ENCODE measurements around the gene GRAMD2A.
A peak's percentile ranks its signal among the peaks of the same experiment; 100 is the strongest.

GRAMD2A gene

GRCh38 chr15:72230197-72231065 lies 32.8 kb upstream of the GRAMD2A start (continued):
- peak; percentile 98 for TF ChIP-seq GLIS2 (tag by site-specific recombination; IDR thresholded peaks at IDR 0.05)
- TF ChIP-seq ZSCAN18 (tag by site-specific recombination; IDR thresholded peaks at IDR 0.05): no peak
- TF ChIP-seq ZNF843 (tag by site-specific recombination; IDR thresholded peaks at IDR 0.05): peak; percentile 90
- TF ChIP-seq ZBTB48 (tag by site-specific recombination; IDR thresholded peaks at IDR 0.05): peak; percentile 93
- no peak for TF ChIP-seq ZNF623 (tag by site-specific recombination; IDR thresholded peaks at IDR 0.05)
- TF ChIP-seq ZNF76 (tag by site-specific recombination; IDR thresholded peaks at IDR 0.05; ENCODE audit: borderline replicate concordance, low read depth): peak; percentile 62
- TF ChIP-seq PRDM1 (tag by site-specific recombination; IDR thresholded peaks at IDR 0.05): peak; percentile 93
- peak; percentile 82 for TF ChIP-seq ZNF513 (tag by site-specific recombination; IDR thresholded peaks at IDR 0.05)
- no peak; the same call in 1 of the 2 replicates for TF ChIP-seq REPIN1 (tag by site-specific recombination; IDR thresholded peaks at IDR 0.05; ENCODE audit: low read depth)
- peak; percentile 99 for TF ChIP-seq ZBTB10 (tag by site-specific recombination; IDR thresholded peaks at IDR 0.05)
- TF ChIP-seq ZNF707 (tag by site-specific recombination; IDR thresholded peaks at IDR 0.05): no peak; the same call in 1 of the 2 replicates
- peak; percentile 98 for TF ChIP-seq BCL11A (tag by site-specific recombination; IDR thresholded peaks at IDR 0.05; ENCODE audit: low read depth)
- peak; percentile 98 for TF ChIP-seq ZNF600 (tag by site-specific recombination; IDR thresholded peaks at IDR 0.05)
- peak; percentile 94 for TF ChIP-seq ZNF561 (tag by site-specific recombination; IDR thresholded peaks at IDR 0.05; ENCODE audit: borderline replicate concordance)
- TF ChIP-seq TSHZ1 (tag by site-specific recombination; IDR thresholded peaks at IDR 0.05; ENCODE audit: borderline replicate concordance): peak; percentile 65; the same call in 1 of the 2 replicates
- no peak for TF ChIP-seq MEIS1 (CRISPR knock-in tag; IDR thresholded peaks at IDR 0.05; ENCODE audit: borderline replicate concordance)
- TF ChIP-seq ZNF121 (tag by site-specific recombination; IDR thresholded peaks at IDR 0.05): peak; percentile 18; the same call in 1 of the 2 replicates
- no peak for TF ChIP-seq ZNF19 (tag by site-specific recombination; IDR thresholded peaks at IDR 0.05; ENCODE audit: low read depth)
- TF ChIP-seq ZNF169 (tag by site-specific recombination; IDR thresholded peaks at IDR 0.05): 0 out of 2 replicates have a peak, but pooled peaks have one; percentile 23
- peak; percentile 87 for TF ChIP-seq ZNF624 (tag by site-specific recombination; IDR thresholded peaks at IDR 0.05)
- peak; percentile 11; the same call in 1 of the 2 replicates for TF ChIP-seq FEZF1 (tag by site-specific recombination; IDR thresholded peaks at IDR 0.05)
- 0 out of 2 replicates have a peak, but pooled peaks have one; percentile 32 for TF ChIP-seq ZNF280D (tag by site-specific recombination; IDR thresholded peaks at IDR 0.05)
- no peak for TF ChIP-seq PRDM6 (tag by site-specific recombination; IDR thresholded peaks at IDR 0.05)
- TF ChIP-seq ZNF501 (tag by site-specific recombination; IDR thresholded peaks at IDR 0.05): peak; percentile 83
- TF ChIP-seq BCL11B (tag by site-specific recombination; IDR thresholded peaks at IDR 0.05; ENCODE audit: low read depth): peak; percentile 93

Measured in HEK293 (cell line).